Common myeloid progenitor, CD34-positive (primary cell): ENCODE results near the gene DCAF15.

Source experiments
- CTCF ChIA-PET: fragments of 350-600 bp; sonication (Branson Sonifier 250); formaldehyde crosslinking; loops from one replicate; lab custom pipeline; 2021; ENCODE audit warnings: antibody characterized with exemption; lab: Charles Lee
- POLR2A ChIA-PET: fragments of 350-600 bp; sonication (Branson Sonifier 250); formaldehyde crosslinking; loops from one replicate; lab custom pipeline; 2021; ENCODE audit warnings: antibody characterized with exemption; lab: Charles Lee
- DNase-seq, 3 donors: peaks; one replicate each; pipeline versions ENCODE4 v3.0.0 to v3.0.0-alpha.2; 2013
- H3K27ac ChIP-seq, 2 experiments: 1 replicate in 1 of 2; 2 replicates in 1 of 2; pipeline ENCODE4 v1.7.0; 2013; ENCODE audit warnings: inconsistent platforms in 2 of 2, low read length in 2 of 2, mild to moderate bottlenecking in 2 of 2, low read depth in 1 of 2, moderate library complexity in 1 of 2; ENCODE audit not compliant: severe bottlenecking in 2 of 2, insufficient read depth in 1 of 2, poor library complexity in 1 of 2
- H3K27me3 ChIP-seq, 5 experiments: replicated peaks in 2 of 5; 1 replicate in 3 of 5; 2 replicates in 2 of 5; pipeline versions ENCODE4 v1.6.1 to v1.7.0; 2013; ENCODE audit warnings: low read length in 4 of 5, mild to moderate bottlenecking in 2 of 5, moderate library complexity in 2 of 5, inconsistent platforms in 1 of 5; ENCODE audit not compliant: insufficient read depth in 5 of 5, control insufficient read depth in 4 of 5
- H3K36me3 ChIP-seq, 4 experiments: 1 replicate in 2 of 4; 2 replicates in 2 of 4; pipeline versions ENCODE4 v1.6.1 to v1.7.0; 2013; ENCODE audit warnings: low read length in 3 of 4, control low read depth in 1 of 4, mild to moderate bottlenecking in 1 of 4; ENCODE audit not compliant: control insufficient read depth in 4 of 4, insufficient read depth in 4 of 4
- H3K4me1 ChIP-seq, 4 experiments: 1 replicate in 3 of 4; 2 replicates in 1 of 4; pipeline versions ENCODE4 v1.6.1 to v1.7.1; 2013; ENCODE audit warnings: low read length in 3 of 4, mild to moderate bottlenecking in 3 of 4, control low read depth in 1 of 4, inconsistent platforms in 1 of 4, moderate library complexity in 1 of 4; ENCODE audit not compliant: control insufficient read depth in 4 of 4, insufficient read depth in 4 of 4; ENCODE audit errors: control extremely low read depth in 1 of 4
- H3K4me3 ChIP-seq, 7 experiments: 1 replicate in 4 of 7; 2 replicates in 3 of 7; pipeline versions ENCODE4 v1.5.1 to v1.7.0; 2013; ENCODE audit warnings: mild to moderate bottlenecking in 7 of 7, low read length in 6 of 7, moderate library complexity in 6 of 7, inconsistent platforms in 2 of 7, low read depth in 2 of 7, control low read depth in 1 of 7; ENCODE audit not compliant: insufficient read depth in 4 of 7, control insufficient read depth in 1 of 7; ENCODE audit errors: extremely low read depth in 1 of 7
- H3K9me3 ChIP-seq, 5 experiments: 1 replicate in 4 of 5; 2 replicates in 1 of 5; pipeline versions ENCODE4 v1.6.1 to v1.7.1; 2013; ENCODE audit warnings: low read length in 4 of 5, mild to moderate bottlenecking in 2 of 5, inconsistent platforms in 1 of 5, low read depth in 1 of 5, moderate library complexity in 1 of 5; ENCODE audit not compliant: control insufficient read depth in 4 of 5, insufficient read depth in 2 of 5; ENCODE audit errors: control extremely low read depth in 1 of 5
- WGBS: methylation state at CpG from one replicate; pipeline ENCODE4 v1.1.5; 2013; ENCODE audit not compliant: insufficient coverage; 5-methylcytosine and 5-hydroxymethylcytosine counted together

Gene DCAF15

GRCh38 chr19:13909430-13909829 is 42.9 kb upstream of the DCAF15 start:
- Histone ChIP-seq H3K36me3 (peaks cover 8 to 38% (median 19%) of the 10 kb centered on the region in 4 experiments), H3K4me1 (peaks cover 0 to 15% (median 11%) of the 10 kb centered on the region in 4 experiments), H3K27ac (no peak overlapping the region), H3K9me3 (no peaks in the 10 kb centered on the region), H3K4me3 (no peak overlapping the region), H3K27me3 (no peaks in the 10 kb centered on the region)
- ChIA-PET CTCF (interaction anchor here (1.3 kb wide), 1 partner anchor 9 kb away, joined by 5 read pairs; no protein-coding TSS in a partner anchor), POLR2A (interaction anchor here (0.7 kb wide), 1 partner anchor 74 kb away, joined by 6 read pairs; no protein-coding TSS in a partner anchor)
- WGBS = 100% methylated on average over 2 of the region's 2 CpGs
- no peak for DNase-seq

GRCh38 chr19:13913352-13913751 is 39.0 kb upstream of the DCAF15 start:
- Histone ChIP-seq H3K4me3 (no peak overlapping the region), H3K27me3 (no peaks in the 10 kb centered on the region), H3K9me3 (no peaks in the 10 kb centered on the region), H3K36me3 (peaks cover 14 to 61% (median 33%) of the 10 kb centered on the region in 4 experiments), H3K4me1 (no peaks in the 10 kb centered on the region), H3K27ac (no peak overlapping the region)
- over 99% methylated on average over 13 of the region's 17 CpGs for WGBS
- no peak for DNase-seq
- ChIA-PET POLR2A (no interaction called here), CTCF (no interaction called here)

GRCh38 chr19:13914777-13915176 is 37.5 kb upstream of the DCAF15 start:
- no peak for DNase-seq
- Histone ChIP-seq H3K27me3 (no peaks in the 10 kb centered on the region), H3K9me3 (no peaks in the 10 kb centered on the region), H3K4me1 (no peaks in the 10 kb centered on the region), H3K4me3 (no peak overlapping the region), H3K27ac (no peak overlapping the region), H3K36me3 (peaks cover 16 to 65% (median 37%) of the 10 kb centered on the region in 4 experiments)
- CTCF ChIA-PET = interaction anchor here (2.6 kb wide), 1 partner anchor 19 kb away, joined by 10 read pairs; no protein-coding TSS in a partner anchor
- POLR2A ChIA-PET = no interaction called here
- WGBS = 100% methylated on average over 2 of the region's 3 CpGs

- 93% methylated on average over 11 of the region's 14 CpGs for WGBS
- CTCF ChIA-PET = interaction anchor here (0.7 to 1.7 kb wide), 3 partner anchors 9 to 134 kb away, joined by 3 to 5 read pairs (median 3); no protein-coding TSS in a partner anchor
- H3K4me3 ChIP-seq = no peak overlapping the region
Measured at GRCh38 chr19:13917888-13918406, 34.4 kb upstream of the DCAF15 start.

GRCh38 chr19:13918726-13919411 is 33.4 kb upstream of the DCAF15 start:
- 95% methylated on average over 33 of the region's 34 CpGs for WGBS
- Histone ChIP-seq H3K36me3 (peaks cover 18 to 71% (median 48%) of the 10 kb centered on the region in 4 experiments), H3K4me1 (no peaks in the 10 kb centered on the region), H3K27ac (no peak overlapping the region), H3K27me3 (no peaks in the 10 kb centered on the region), H3K9me3 (peaks cover 0 to 8% (median 5%) of the 10 kb centered on the region in 5 experiments), H3K4me3 (no peak overlapping the region)
- CTCF ChIA-PET = interaction anchor here (0.7 to 1.7 kb wide), 3 partner anchors 10 to 15 kb away, joined by 3 to 5 read pairs (median 3); no protein-coding TSS in a partner anchor
- POLR2A ChIA-PET = no interaction called here
- no peak for DNase-seq

More at GRCh38 chr19:13917888-13918406, 34.4 kb upstream of the DCAF15 start:
- no peaks in the 10 kb centered on the region for H3K4me1 ChIP-seq
- H3K9me3 ChIP-seq = peaks cover 0 to 8% (median 5%) of the 10 kb centered on the region in 5 experiments
- H3K27me3 ChIP-seq = no peaks in the 10 kb centered on the region
- H3K27ac ChIP-seq = no peak overlapping the region
- POLR2A ChIA-PET = no interaction called here
- peaks cover 19 to 70% (median 49%) of the 10 kb centered on the region in 4 experiments for H3K36me3 ChIP-seq
- no peak for DNase-seq

- Histone ChIP-seq H3K27ac (no peak overlapping the region), H3K36me3 (peaks cover 15 to 63% (median 46%) of the 10 kb centered on the region in 4 experiments), H3K27me3 (no peaks in the 10 kb centered on the region), H3K4me1 (no peaks in the 10 kb centered on the region), H3K9me3 (peaks cover 0 to 8% (median 5%) of the 10 kb centered on the region in 5 experiments), H3K4me3 (no peak overlapping the region)
- CTCF ChIA-PET = interaction anchor here (1.6 kb wide), 1 partner anchor 8 kb away, joined by 4 read pairs; no protein-coding TSS in a partner anchor
- over 99% methylated on average over 9 of the region's 11 CpGs for WGBS
- DNase-seq = no peak
- POLR2A ChIA-PET = no interaction called here
Measured at GRCh38 chr19:13920524-13920923, 31.8 kb upstream of the DCAF15 start.
